Panc1 (cell line): Measurements from ENCODE around the gene TMEM131. TPM values are rescaled to one million over a fixed set of nuclear protein-coding genes. Genes with fewer than 3 reads are reported as not detected.

ENCODE experiments used
- ATAC-seq: fragments of 200-7000 bp; cut with Tn5 transposase; 2 replicates; pipeline ENCODE4 v1.9.1; 2020; ENCODE audit warnings: mild to moderate bottlenecking, moderate library complexity
- BruUV-seq: library from RNA; stranded (reverse); fragments of 400-500 nt; replicated peaks from 2 replicates; lab custom pipeline; 2021; lab: Mats Ljungman, UMichigan
- CTCF ChIA-PET: fragments of 300-600 bp; sonication (Branson Sonifier 250); formaldehyde crosslinking; loops from one replicate; lab custom pipeline; 2022; ENCODE audit warnings: antibody characterized with exemption; lab: Charles Lee
- POLR2A ChIA-PET: fragments of 300-600 bp; sonication (Branson Sonifier 250); formaldehyde crosslinking; loops from one replicate; lab custom pipeline; 2022; ENCODE audit warnings: antibody characterized with exemption; lab: Charles Lee
- DNase-seq: peaks from one replicate; pipeline ENCODE4 v3.0.0-alpha.2; 2010; ENCODE audit warnings: low read depth, low spot score
- H3K27ac ChIP-seq: 2 replicates; pipeline ENCODE4 v1.5.1; 2011; ENCODE audit warnings: mild to moderate bottlenecking, low read length, inconsistent platforms
- H3K27me3 ChIP-seq: fragments of 200-500 bp; sonication (Bioruptor generic); 2 replicates; pipeline ENCODE4 v1.6.0; 2014; ENCODE audit warnings: low read length, inconsistent platforms; ENCODE audit not compliant: control insufficient read depth, insufficient read depth
- H3K36me3 ChIP-seq: fragments of 200-500 bp; sonication (Bioruptor generic); 2 replicates; pipeline ENCODE4 v1.5.1; 2014; ENCODE audit warnings: inconsistent platforms, mild to moderate bottlenecking, low read length, moderate library complexity; ENCODE audit not compliant: control insufficient read depth, insufficient read depth
- H3K4me1 ChIP-seq: 2 replicates; pipeline ENCODE4 v1.5.1; 2011; ENCODE audit warnings: inconsistent platforms, mild to moderate bottlenecking, low read length, moderate library complexity; ENCODE audit not compliant: control insufficient read depth, insufficient read depth
- H3K4me3 ChIP-seq, 2 experiments: 2 replicates each; pipeline ENCODE4 v1.5.1; 2011 to 2012; ENCODE audit warnings: low read depth in 2 of 2, low read length in 2 of 2, mild to moderate bottlenecking in 2 of 2, inconsistent platforms in 1 of 2, moderate library complexity in 1 of 2
- H3K9me3 ChIP-seq: fragments of 200-500 bp; sonication (Bioruptor generic); 2 replicates; pipeline ENCODE4 v1.5.1; 2014; ENCODE audit warnings: low read depth, mild to moderate bottlenecking, inconsistent platforms, low read length, moderate library complexity; ENCODE audit not compliant: control insufficient read depth, insufficient read depth
- CTCF ChIP-seq: fragments of 450-650 bp; IDR thresholded peaks from 2 replicates; pipeline ENCODE4 v1.5.1; 2017; ENCODE audit warnings: mild to moderate bottlenecking
- POLR2AphosphoS5 ChIP-seq: IDR thresholded peaks from 2 replicates; pipeline ENCODE4 v1.6.1; 2012; ENCODE audit warnings: mild to moderate bottlenecking, low read depth, low read length, moderate library complexity
- REST ChIP-seq, 2 experiments: IDR thresholded peaks; 2 replicates each; pipeline ENCODE4 v1.6.1; 2011 to 2012; ENCODE audit warnings: low read depth in 2 of 2, control low read depth in 1 of 2, low read length in 1 of 2, mild to moderate bottlenecking in 1 of 2, moderate library complexity in 1 of 2; ENCODE audit not compliant: insufficient read depth in 1 of 2
- SIN3A ChIP-seq: IDR thresholded peaks from 2 replicates; pipeline ENCODE4 v1.6.1; 2012; ENCODE audit warnings: low read depth, mild to moderate bottlenecking, low read length, moderate library complexity, borderline replicate concordance; ENCODE audit not compliant: insufficient read depth
- TCF7L2 ChIP-seq: IDR thresholded peaks from 2 replicates; pipeline ENCODE4 v1.6.1; 2011; ENCODE audit warnings: mild to moderate bottlenecking, low read depth, low read length, inconsistent platforms
- in situ Hi-C: cut with HindIII; loops from 2 replicates; pipeline ENCODE4 v1.10.0; 2016; ENCODE audit warnings: low sequenced_read_pairs, low pct_unique_long_range_greater_than_20kb
- intact Hi-C: fragments of 100-400 bp; cut with micrococcal nuclease; formaldehyde crosslinking; loops from one replicate; pipeline ENCODE4 v1.10.0; 2022; ENCODE audit not compliant: unreplicated experiment
- total RNA-seq: library from RNA; stranded (reverse); gene quantifications from one replicate; pipeline ENCODE4 v1.2.1, GENCODE V29; 2021; ENCODE audit not compliant: unreplicated experiment

Gene TMEM131
- total RNA-seq, 1 experiment from 2014 or later, result 43.4 TPM

- H3K9me3 ChIP-seq, result peaks cover 4% of the 10 kb centered on the region; the same call in 1 of the 2 replicates
- in situ Hi-C loops, result no loop called here
- H3K27me3 ChIP-seq, result no peaks in the 10 kb centered on the region
- BruUV-seq, result no TSS peak
- DNase-seq (no peak), ATAC-seq (no peak)
- intact Hi-C loops, result no loop called here
- no peak overlapping the region for H3K4me3 ChIP-seq
- H3K4me1 ChIP-seq, result no peaks in the 10 kb centered on the region
- ChIA-PET POLR2A (no interaction called here), CTCF (no interaction called here)
- TF ChIP-seq CTCF, result no peak
- no peak for TF ChIP-seq REST (IDR thresholded peaks at IDR 0.05; ENCODE audit: insufficient read depth in 1 of 2, low read depth in 2 of 2, low read length in 1 of 2)
- no peak for TF ChIP-seq TCF7L2
- TF ChIP-seq SIN3A, result no peak
- TF ChIP-seq POLR2AphosphoS5, result no peak
- H3K27ac ChIP-seq, result no peak overlapping the region
- H3K36me3 ChIP-seq, result no peaks in the 10 kb centered on the region
Observed at GRCh38 chr2:97727296-97727695, 268.5 kb downstream of the TMEM131 start.

GRCh38 chr2:97726261-97727064 is 269.3 kb downstream of the TMEM131 start:
- no peak for TF ChIP-seq TCF7L2
- no peak for TF ChIP-seq CTCF
- no peak for TF ChIP-seq POLR2AphosphoS5
- TF ChIP-seq SIN3A, result no peak
- no peak for TF ChIP-seq REST (IDR thresholded peaks at IDR 0.05; ENCODE audit: insufficient read depth in 1 of 2, low read depth in 2 of 2, low read length in 1 of 2)
- in situ Hi-C loops (no loop called here), intact Hi-C loops (no loop called here)
- no peak overlapping the region for H3K4me3 ChIP-seq
- no peaks in the 10 kb centered on the region for H3K27me3 ChIP-seq
- CTCF ChIA-PET, result no interaction called here
- no peaks in the 10 kb centered on the region for H3K36me3 ChIP-seq
- POLR2A ChIA-PET, result no interaction called here
- BruUV-seq, result no TSS peak
- ATAC-seq (no peak), DNase-seq (no peak)
- H3K27ac ChIP-seq, result no peak overlapping the region
- H3K9me3 ChIP-seq, result peaks cover 4% of the 10 kb centered on the region; the same call in 1 of the 2 replicates
- no peaks in the 10 kb centered on the region for H3K4me1 ChIP-seq
